Progenitor cell of endocrine pancreas (in vitro differentiated cells): ENCODE data around the gene ATP5MK. TPM values are rescaled to one million over a fixed set of nuclear protein-coding genes. Genes with fewer than 3 reads are reported as not detected.
"Not testable (repeated sequence)": the region's sequence is repeated elsewhere in the genome, so short reads cannot be mapped to it uniquely, and the experiment has no call there.

Source experiments
- DNase-seq: peaks from one replicate; pipeline ENCODE4 v3.0.0; 2021; ENCODE audit warnings: low spot score; ENCODE audit not compliant: unreplicated experiment
- H3K27ac Mint-ChIP-seq: 2 replicates; pipeline ENCODE4 v1.8.0; 2021; ENCODE audit warnings: mild to moderate bottlenecking, moderate library complexity, mixed read lengths
- H3K27me3 Mint-ChIP-seq: 2 replicates; pipeline ENCODE4 v1.8.0; 2021; ENCODE audit warnings: mixed read lengths
- H3K36me3 Mint-ChIP-seq: 2 replicates; pipeline ENCODE4 v1.8.0; 2022; ENCODE audit warnings: mixed read lengths; ENCODE audit not compliant: insufficient read depth
- H3K4me1 Mint-ChIP-seq: 2 replicates; pipeline ENCODE4 v1.8.0; 2021; ENCODE audit warnings: low read depth, mixed read lengths
- H3K4me3 Mint-ChIP-seq: 2 replicates; pipeline ENCODE4 v1.8.0; 2021; ENCODE audit warnings: low read depth, mild to moderate bottlenecking, moderate library complexity, mixed read lengths
- H3K9me3 Mint-ChIP-seq: 2 replicates; pipeline ENCODE4 v1.8.0; 2021; ENCODE audit warnings: low read depth, mixed read lengths
- total RNA-seq: library from RNA; stranded (reverse); gene quantifications from 2 replicates; pipeline ENCODE4 v1.2.1, GENCODE V29; 2021
- TF ChIP-seq, protein P1 (sequence below): fragments of 200-600 bp; sonication (generic); IDR thresholded peaks from one replicate; pipeline ENCODE4 v1.5.0; 2021; ENCODE audit warnings: antibody characterized with exemption, mild to moderate bottlenecking; ENCODE audit not compliant: unreplicated experiment

ATP5MK gene
- total RNA-seq, 1 donor from 2014 or later = 251 TPM

DNA sequence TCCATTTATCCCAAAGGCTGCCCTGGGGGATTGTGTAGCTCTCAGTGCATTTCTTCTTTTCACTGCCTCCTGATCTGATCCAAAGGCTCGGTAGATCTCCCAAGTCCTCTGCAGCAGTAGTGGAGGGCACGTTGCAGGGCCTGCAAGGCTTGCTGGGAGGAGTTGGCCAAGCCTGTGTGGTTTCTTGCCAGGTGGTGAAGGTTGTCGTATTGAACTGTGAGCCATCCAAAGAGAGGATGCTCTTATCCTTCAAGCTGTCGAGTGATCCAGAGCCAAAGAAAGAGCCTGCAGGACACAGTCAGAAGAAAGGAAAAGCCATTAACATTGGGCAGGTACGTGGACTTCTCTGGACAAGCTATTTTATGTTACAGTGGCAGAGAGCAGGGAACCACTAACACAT lies 21.3 kb upstream of the ATP5MK start:
- TF ChIP-seq, protein P1, sequence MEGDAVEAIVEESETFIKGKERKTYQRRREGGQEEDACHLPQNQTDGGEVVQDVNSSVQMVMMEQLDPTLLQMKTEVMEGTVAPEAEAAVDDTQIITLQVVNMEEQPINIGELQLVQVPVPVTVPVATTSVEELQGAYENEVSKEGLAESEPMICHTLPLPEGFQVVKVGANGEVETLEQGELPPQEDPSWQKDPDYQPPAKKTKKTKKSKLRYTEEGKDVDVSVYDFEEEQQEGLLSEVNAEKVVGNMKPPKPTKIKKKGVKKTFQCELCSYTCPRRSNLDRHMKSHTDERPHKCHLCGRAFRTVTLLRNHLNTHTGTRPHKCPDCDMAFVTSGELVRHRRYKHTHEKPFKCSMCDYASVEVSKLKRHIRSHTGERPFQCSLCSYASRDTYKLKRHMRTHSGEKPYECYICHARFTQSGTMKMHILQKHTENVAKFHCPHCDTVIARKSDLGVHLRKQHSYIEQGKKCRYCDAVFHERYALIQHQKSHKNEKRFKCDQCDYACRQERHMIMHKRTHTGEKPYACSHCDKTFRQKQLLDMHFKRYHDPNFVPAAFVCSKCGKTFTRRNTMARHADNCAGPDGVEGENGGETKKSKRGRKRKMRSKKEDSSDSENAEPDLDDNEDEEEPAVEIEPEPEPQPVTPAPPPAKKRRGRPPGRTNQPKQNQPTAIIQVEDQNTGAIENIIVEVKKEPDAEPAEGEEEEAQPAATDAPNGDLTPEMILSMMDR = no peak
- H3K27ac Mint-ChIP-seq = no peak overlapping the region
- no peaks in the 10 kb centered on the region for H3K27me3 Mint-ChIP-seq
- no peaks in the 10 kb centered on the region for H3K9me3 Mint-ChIP-seq
- no peaks in the 10 kb centered on the region for H3K4me1 Mint-ChIP-seq
- peaks cover 39% of the 10 kb centered on the region for H3K36me3 Mint-ChIP-seq
- H3K4me3 Mint-ChIP-seq = no peak overlapping the region
- DNase-seq = no peak

DNA sequence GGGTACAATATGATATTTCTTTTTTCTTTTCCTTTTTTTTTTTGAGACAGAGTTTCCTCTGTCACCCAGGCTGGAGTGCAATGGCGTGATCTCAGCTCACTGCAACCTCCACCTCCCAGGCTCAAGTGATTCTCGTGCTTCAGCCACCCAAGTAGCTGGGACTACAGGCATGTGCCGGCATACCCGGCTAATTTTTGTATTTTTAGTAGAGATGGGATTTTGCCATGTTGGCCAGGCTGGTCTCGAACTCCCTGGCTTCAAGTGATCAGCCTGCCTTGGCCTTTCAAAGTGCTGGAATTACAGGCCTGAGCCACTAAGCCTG lies 20.8 kb upstream of the ATP5MK start:
- H3K27me3 Mint-ChIP-seq = not testable (repeated sequence)
- H3K36me3 Mint-ChIP-seq = peaks cover 34% of the 10 kb centered on the region

DNA sequence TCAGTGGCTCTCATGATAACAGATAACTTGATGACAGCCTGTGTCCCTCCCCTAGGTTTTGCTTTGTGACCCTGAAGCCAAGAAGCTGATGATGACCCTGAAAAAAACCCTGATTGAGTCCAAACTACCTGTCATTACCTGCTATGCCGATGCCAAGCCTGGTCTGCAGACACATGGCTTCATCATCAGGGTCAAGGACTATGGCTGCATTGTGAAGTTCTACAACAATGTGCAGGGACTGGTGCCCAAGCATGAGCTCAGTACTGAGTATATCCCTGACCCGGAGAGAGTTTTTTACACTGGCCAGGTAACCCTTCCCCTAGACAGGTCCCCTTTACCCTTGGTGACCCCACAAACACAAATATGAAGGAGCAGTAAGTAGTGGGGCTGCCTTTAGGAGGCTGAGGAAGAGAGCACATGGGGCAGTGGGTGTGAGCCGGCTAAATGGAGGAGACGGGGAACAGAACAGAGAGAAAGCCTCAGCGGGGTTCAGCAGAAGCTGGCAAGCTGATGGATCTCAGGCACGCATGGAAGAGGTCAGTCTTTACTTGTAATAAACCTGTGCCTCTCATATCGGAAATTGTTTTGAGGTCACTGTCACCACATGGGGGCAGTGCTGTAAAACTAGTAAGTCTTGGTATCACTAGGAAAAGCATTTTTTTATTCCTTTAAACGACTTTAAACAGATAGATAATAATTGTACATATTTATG lies 20.3 kb upstream of the ATP5MK start:
- Mint-ChIP-seq H3K36me3 (peaks cover 34% of the 10 kb centered on the region), H3K4me1 (no peaks in the 10 kb centered on the region), H3K27me3 (no peaks in the 10 kb centered on the region), H3K27ac (no peak overlapping the region), H3K4me3 (no peak overlapping the region), H3K9me3 (no peaks in the 10 kb centered on the region)
- peak; percentile 25 for DNase-seq
- TF ChIP-seq, protein P1 = peak; percentile 68

More for the DNA sequence above, 20.8 kb upstream of the ATP5MK start:
- DNase-seq, H3K4me1 Mint-ChIP-seq, H3K4me3 Mint-ChIP-seq, H3K9me3 Mint-ChIP-seq, H3K27ac Mint-ChIP-seq: not testable (repeated sequence)

DNA sequence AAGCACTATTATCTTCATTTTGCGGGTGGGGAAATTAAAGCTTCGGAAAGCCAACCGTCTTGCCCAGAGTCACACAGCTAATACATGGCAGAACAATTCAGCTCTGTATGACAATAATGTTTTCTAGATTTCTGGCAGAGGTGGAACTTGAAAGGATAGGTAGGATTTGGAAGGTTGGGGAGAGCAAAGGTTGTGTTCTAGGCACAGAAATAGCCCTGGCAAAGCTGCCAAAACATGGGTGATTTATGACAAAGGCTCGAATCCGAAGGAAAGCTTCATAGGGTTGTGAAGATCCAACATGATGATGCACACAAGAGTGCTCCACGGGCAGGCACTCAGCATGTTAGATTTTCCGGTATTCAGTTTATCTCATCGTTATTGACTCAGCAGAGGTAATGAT lies 19.3 kb upstream of the ATP5MK start:
- TF ChIP-seq, protein P1 = no peak
- no peaks in the 10 kb centered on the region for H3K9me3 Mint-ChIP-seq
- no peaks in the 10 kb centered on the region for H3K27me3 Mint-ChIP-seq
- H3K4me1 Mint-ChIP-seq = no peaks in the 10 kb centered on the region
- no peak for DNase-seq
- H3K4me3 Mint-ChIP-seq = no peak overlapping the region
- peaks cover 30% of the 10 kb centered on the region for H3K36me3 Mint-ChIP-seq
- H3K27ac Mint-ChIP-seq = no peak overlapping the region

DNA sequence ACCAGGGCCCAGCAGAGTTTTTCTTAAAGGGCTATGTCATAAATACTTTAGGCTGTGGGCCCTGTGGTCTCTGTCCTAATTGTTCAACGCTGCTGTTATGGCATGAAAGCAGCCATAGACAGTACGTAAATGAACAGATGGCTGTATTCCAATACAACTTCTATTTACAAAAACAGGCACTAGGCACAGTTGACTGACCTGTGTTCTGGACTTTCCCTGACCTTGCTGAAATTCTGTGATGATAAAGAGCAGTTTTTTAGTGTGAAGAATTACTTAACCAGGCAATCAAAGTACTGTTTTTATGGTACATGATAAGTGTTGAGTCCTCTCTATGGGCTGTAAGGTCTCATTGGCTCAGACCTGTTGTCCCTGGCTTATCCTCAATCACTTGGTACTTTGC lies 17.3 kb upstream of the ATP5MK start:
- TF ChIP-seq, protein P1 = no peak
- Mint-ChIP-seq H3K27me3 (no peaks in the 10 kb centered on the region), H3K9me3 (no peaks in the 10 kb centered on the region), H3K4me1 (no peaks in the 10 kb centered on the region), H3K4me3 (no peak overlapping the region), H3K36me3 (peaks cover 34% of the 10 kb centered on the region), H3K27ac (no peak overlapping the region)
- no peak for DNase-seq

DNA sequence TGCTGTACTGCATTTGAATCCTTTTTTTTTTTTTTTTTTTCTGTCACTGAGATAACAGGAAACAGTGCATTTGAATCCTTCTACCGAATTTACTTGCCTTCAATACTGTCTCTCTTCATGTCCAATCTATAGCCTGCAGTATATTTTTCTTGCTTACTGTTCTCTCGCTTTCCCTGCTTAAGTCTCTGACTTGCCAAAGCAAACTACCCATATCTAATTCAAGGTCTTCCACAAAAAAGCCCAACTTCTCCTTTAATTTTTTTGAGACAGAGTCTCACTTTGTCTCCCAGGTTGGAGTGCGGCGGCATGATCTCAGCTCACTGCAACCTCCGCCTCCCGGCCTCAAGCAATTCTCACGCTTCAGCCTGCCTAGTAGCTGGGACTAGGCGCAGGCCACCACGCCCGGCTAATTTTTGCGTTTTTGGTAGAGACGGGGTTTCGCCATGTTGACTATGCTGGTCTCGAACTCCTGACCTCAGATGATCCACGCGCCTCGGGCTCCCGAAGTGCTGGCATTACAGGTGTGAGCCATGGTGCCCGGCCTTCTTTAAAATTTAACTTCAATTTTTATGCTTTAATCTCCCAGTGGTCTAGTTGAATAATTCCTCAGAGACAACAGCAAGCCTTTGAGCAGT lies 1.0 kb upstream of the ATP5MK start:
- TF ChIP-seq, protein P1 = no peak

More for the DNA sequence above, 1.0 kb upstream of the ATP5MK start:
- Mint-ChIP-seq H3K9me3 (no peaks in the 10 kb centered on the region), H3K4me3 (peak overlapping the region; percentile 96), H3K27ac (peak overlapping the region; percentile 98), H3K4me1 (peaks cover 29% of the 10 kb centered on the region), H3K27me3 (no peaks in the 10 kb centered on the region), H3K36me3 (peaks cover 14% of the 10 kb centered on the region)
- no peak for DNase-seq
